Subcutaneous adipose tissue (tissue), 4 donors: ENCODE measurements around the gene DIP2C. TPM values are rescaled to one million over a fixed set of nuclear protein-coding genes. Genes with fewer than 3 reads are reported as not detected.

Source experiments
- CTCF ChIP-seq: fragments of 450-650 bp; IDR thresholded peaks from one replicate; pipeline ENCODE4 v1.5.1; 2016; ENCODE audit warnings: low read depth, mild to moderate bottlenecking, control low read depth, antibody characterized with exemption, moderate library complexity
- total RNA-seq, 4 donors: library from RNA; depleted of rRNA; stranded (reverse); fragments of >200 nt; gene quantifications; one replicate each; pipeline ENCODE4 v1.1.0, GENCODE V29; 2016

The DIP2C gene
- total RNA-seq, 4 donors from 2014 or later, result 32.1 to 64.0 (median 40.5) TPM

- no peak for TF ChIP-seq CTCF
These were observed 337.6 kb downstream of the DIP2C start for GRCh38 chr10:351770-352334.

GRCh38 chr10:350981-351501 is 338.4 kb downstream of the DIP2C start:
- no peak for TF ChIP-seq CTCF

GRCh38 chr10:349081-349480 is 340.4 kb downstream of the DIP2C start:
- no peak for TF ChIP-seq CTCF

- TF ChIP-seq CTCF, result no peak
These were observed 341.0 kb downstream of the DIP2C start for GRCh38 chr10:348456-348855.

GRCh38 chr10:344582-345200 is 344.8 kb downstream of the DIP2C start:
- TF ChIP-seq CTCF, result no peak

- no peak for TF ChIP-seq CTCF
These were observed 345.9 kb downstream of the DIP2C start for GRCh38 chr10:343231-344220.
